GM23338 (cell line): ENCODE data around the gene ERP29.

Experiments used
- CREB1 ChIP-seq: fragments of 250-450 bp; sonication (Bioruptor Pico); IDR thresholded peaks from 2 replicates; pipeline ENCODE4 v1.5.0; 2020; ENCODE audit warnings: low read depth, mild to moderate bottlenecking, moderate library complexity
- EZH2phosphoT487 ChIP-seq: fragments of 200-600 bp; sonication (generic); IDR thresholded peaks from one replicate; pipeline ENCODE4 v1.8.1; 2018; ENCODE audit warnings: antibody characterized with exemption; ENCODE audit not compliant: unreplicated experiment
- JUNB ChIP-seq: IDR thresholded peaks from one replicate; pipeline ENCODE4 v1.6.1; 2016; ENCODE audit warnings: antibody characterized with exemption; ENCODE audit not compliant: unreplicated experiment
- POLR2AphosphoS5 ChIP-seq: IDR thresholded peaks from 2 replicates; pipeline ENCODE4 v1.6.1; 2016; ENCODE audit warnings: antibody characterized with exemption, low read depth
- TF ChIP-seq, protein P1 (sequence below), 2 experiments: fragments of 200-600 bp in 1 of 2; sonication (generic) in 1 of 2; conservative IDR thresholded peaks; 2 replicates each; pipeline versions ENCODE4 v1.5.1 to v1.6.1; 2016 to 2017; ENCODE audit warnings: antibody characterized with exemption in 2 of 2, low read depth in 2 of 2, mild to moderate bottlenecking in 2 of 2, moderate library complexity in 1 of 2
- TF ChIP-seq, protein P2 (sequence below): IDR thresholded peaks from one replicate; pipeline ENCODE4 v1.6.1; 2018; ENCODE audit warnings: antibody characterized with exemption; ENCODE audit not compliant: unreplicated experiment

DNA sequence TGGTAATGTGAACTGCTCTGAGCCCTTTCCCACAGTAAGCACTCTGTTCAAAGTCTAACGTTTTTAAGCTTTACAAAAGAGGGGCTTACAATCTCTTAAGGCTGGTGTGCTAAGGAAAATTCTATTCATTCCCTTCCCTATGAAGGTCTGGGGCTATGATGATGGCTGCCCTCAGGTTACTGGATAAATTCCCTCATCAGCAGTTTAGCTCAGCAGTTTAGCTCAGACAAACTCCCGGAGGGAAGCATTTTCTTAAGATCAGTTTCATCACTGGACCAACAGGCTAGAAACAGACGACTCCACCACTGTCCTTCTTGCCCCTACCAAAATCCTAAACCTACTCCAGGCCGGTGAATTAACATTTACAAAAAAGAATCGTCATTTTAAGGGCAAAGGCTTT is 19.1 kb downstream of the ERP29 start:
- TF ChIP-seq, protein P1, sequence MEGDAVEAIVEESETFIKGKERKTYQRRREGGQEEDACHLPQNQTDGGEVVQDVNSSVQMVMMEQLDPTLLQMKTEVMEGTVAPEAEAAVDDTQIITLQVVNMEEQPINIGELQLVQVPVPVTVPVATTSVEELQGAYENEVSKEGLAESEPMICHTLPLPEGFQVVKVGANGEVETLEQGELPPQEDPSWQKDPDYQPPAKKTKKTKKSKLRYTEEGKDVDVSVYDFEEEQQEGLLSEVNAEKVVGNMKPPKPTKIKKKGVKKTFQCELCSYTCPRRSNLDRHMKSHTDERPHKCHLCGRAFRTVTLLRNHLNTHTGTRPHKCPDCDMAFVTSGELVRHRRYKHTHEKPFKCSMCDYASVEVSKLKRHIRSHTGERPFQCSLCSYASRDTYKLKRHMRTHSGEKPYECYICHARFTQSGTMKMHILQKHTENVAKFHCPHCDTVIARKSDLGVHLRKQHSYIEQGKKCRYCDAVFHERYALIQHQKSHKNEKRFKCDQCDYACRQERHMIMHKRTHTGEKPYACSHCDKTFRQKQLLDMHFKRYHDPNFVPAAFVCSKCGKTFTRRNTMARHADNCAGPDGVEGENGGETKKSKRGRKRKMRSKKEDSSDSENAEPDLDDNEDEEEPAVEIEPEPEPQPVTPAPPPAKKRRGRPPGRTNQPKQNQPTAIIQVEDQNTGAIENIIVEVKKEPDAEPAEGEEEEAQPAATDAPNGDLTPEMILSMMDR (conservative IDR thresholded peaks at IDR 0.05; ENCODE audit: low read depth in 2 of 2) = no peak
- TF ChIP-seq EZH2phosphoT487 = no peak
- TF ChIP-seq CREB1 (CRISPR knock-in tag) = no peak
- no peak for TF ChIP-seq POLR2AphosphoS5
- TF ChIP-seq, protein P2, sequence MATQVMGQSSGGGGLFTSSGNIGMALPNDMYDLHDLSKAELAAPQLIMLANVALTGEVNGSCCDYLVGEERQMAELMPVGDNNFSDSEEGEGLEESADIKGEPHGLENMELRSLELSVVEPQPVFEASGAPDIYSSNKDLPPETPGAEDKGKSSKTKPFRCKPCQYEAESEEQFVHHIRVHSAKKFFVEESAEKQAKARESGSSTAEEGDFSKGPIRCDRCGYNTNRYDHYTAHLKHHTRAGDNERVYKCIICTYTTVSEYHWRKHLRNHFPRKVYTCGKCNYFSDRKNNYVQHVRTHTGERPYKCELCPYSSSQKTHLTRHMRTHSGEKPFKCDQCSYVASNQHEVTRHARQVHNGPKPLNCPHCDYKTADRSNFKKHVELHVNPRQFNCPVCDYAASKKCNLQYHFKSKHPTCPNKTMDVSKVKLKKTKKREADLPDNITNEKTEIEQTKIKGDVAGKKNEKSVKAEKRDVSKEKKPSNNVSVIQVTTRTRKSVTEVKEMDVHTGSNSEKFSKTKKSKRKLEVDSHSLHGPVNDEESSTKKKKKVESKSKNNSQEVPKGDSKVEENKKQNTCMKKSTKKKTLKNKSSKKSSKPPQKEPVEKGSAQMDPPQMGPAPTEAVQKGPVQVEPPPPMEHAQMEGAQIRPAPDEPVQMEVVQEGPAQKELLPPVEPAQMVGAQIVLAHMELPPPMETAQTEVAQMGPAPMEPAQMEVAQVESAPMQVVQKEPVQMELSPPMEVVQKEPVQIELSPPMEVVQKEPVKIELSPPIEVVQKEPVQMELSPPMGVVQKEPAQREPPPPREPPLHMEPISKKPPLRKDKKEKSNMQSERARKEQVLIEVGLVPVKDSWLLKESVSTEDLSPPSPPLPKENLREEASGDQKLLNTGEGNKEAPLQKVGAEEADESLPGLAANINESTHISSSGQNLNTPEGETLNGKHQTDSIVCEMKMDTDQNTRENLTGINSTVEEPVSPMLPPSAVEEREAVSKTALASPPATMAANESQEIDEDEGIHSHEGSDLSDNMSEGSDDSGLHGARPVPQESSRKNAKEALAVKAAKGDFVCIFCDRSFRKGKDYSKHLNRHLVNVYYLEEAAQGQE = no peak
- no peak for TF ChIP-seq JUNB
